Measurements from ENCODE around the gene KCND2. TPM values are rescaled to one million over a fixed set of nuclear protein-coding genes. Genes with fewer than 3 reads are reported as not detected.
A peak's percentile ranks its signal among the peaks of the same experiment; 100 is the strongest.

KCND2 gene
- total RNA-seq, 1 experiment from 2014 or later: not detected

DNA sequence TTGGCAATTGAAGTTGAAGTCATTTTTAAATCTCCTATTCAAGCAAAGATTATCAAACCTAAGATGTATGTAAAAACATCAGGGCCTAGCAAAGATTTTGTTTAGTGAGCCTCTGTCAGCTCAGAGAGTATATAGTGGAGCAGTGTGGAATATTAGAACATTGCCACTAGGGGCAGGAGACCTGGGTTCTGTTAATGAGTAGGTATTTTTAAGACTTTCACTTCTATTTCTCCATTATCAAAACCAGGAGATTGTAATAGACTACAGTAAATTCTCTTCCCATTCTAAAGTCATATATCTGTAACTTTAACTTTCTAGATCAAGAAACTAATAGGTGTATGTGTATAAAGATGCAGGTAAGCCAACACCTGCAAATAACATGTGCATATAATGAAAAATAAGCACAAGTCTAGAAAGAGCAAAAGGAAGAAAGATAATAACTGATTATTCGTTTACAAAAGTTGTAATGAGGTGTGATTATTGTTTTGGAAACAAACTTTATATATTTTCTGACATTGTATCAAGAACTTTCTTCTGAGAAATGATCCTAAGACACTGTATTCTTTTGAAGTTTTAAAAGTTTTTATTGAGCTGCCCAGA is 64.4 kb downstream of the KCND2 start:
- intact Hi-C loops (cut with micrococcal nuclease; ENCODE audit: unreplicated experiment): no loop called here
- Histone ChIP-seq H3K27me3 (replicated peaks; ENCODE audit: control insufficient read depth, insufficient read depth, low read length) (no peaks in the 10 kb centered on the region), H3K36me3 (ENCODE audit: control insufficient read depth, insufficient read depth, low read length) (no peaks in the 10 kb centered on the region), H3K4me1 (no peaks in the 10 kb centered on the region), H3K9me3 (no peaks in the 10 kb centered on the region; the same call in 1 of the 2 replicates), H3K4me3 (ENCODE audit: low read depth, low read length) (no peak overlapping the region)
- Mint-ChIP-seq H3K27ac (ENCODE audit: unreplicated experiment) (no peak overlapping the region), H3K4me3 (ENCODE audit: unreplicated experiment) (no peak overlapping the region), H3K36me3 (ENCODE audit: insufficient read depth, unreplicated experiment) (no peaks in the 10 kb centered on the region), H3K9me3 (ENCODE audit: unreplicated experiment) (no peaks in the 10 kb centered on the region), H3K27me3 (ENCODE audit: insufficient read depth, unreplicated experiment) (no peaks in the 10 kb centered on the region), H3K4me1 (ENCODE audit: low read depth, unreplicated experiment) (no peaks in the 10 kb centered on the region)
- TF ChIP-seq, protein P1, sequence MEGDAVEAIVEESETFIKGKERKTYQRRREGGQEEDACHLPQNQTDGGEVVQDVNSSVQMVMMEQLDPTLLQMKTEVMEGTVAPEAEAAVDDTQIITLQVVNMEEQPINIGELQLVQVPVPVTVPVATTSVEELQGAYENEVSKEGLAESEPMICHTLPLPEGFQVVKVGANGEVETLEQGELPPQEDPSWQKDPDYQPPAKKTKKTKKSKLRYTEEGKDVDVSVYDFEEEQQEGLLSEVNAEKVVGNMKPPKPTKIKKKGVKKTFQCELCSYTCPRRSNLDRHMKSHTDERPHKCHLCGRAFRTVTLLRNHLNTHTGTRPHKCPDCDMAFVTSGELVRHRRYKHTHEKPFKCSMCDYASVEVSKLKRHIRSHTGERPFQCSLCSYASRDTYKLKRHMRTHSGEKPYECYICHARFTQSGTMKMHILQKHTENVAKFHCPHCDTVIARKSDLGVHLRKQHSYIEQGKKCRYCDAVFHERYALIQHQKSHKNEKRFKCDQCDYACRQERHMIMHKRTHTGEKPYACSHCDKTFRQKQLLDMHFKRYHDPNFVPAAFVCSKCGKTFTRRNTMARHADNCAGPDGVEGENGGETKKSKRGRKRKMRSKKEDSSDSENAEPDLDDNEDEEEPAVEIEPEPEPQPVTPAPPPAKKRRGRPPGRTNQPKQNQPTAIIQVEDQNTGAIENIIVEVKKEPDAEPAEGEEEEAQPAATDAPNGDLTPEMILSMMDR (IDR thresholded peaks at IDR 0.05; ENCODE audit: insufficient read depth in 1 of 2, low read depth in 1 of 2, low read length in 1 of 2, severe bottlenecking in 1 of 2, unreplicated experiment in 1 of 2): peak; percentile 43 to 56
- no TSS peak for BruUV-seq (replicated peaks)
- ChIA-PET CTCF (no interaction called here), POLR2A (no interaction called here)
- DNase-seq: peak in 1 of 2 experiments; percentile 5

GRCh38 chr7:120344276-120344675 is 71.3 kb downstream of the KCND2 start:
- H3K36me3 Mint-ChIP-seq (ENCODE audit: insufficient read depth, unreplicated experiment): no peaks in the 10 kb centered on the region
- intact Hi-C loops (cut with micrococcal nuclease; ENCODE audit: unreplicated experiment): no loop called here
- no peak overlapping the region for H3K27ac Mint-ChIP-seq (ENCODE audit: unreplicated experiment)
- no peak for DNase-seq
- no peaks in the 10 kb centered on the region for H3K9me3 ChIP-seq
- H3K36me3 ChIP-seq (ENCODE audit: control insufficient read depth, insufficient read depth, low read length): no peaks in the 10 kb centered on the region
- no peaks in the 10 kb centered on the region for H3K27me3 Mint-ChIP-seq (ENCODE audit: insufficient read depth, unreplicated experiment)
- no TSS peak for BruUV-seq (replicated peaks)
- no peaks in the 10 kb centered on the region for H3K9me3 Mint-ChIP-seq (ENCODE audit: unreplicated experiment)
- ChIA-PET POLR2A (no interaction called here), CTCF (no interaction called here)
- H3K4me1 Mint-ChIP-seq (ENCODE audit: low read depth, unreplicated experiment): no peaks in the 10 kb centered on the region
- H3K27me3 ChIP-seq (replicated peaks; ENCODE audit: control insufficient read depth, insufficient read depth, low read length): no peaks in the 10 kb centered on the region
- no peaks in the 10 kb centered on the region for H3K4me1 ChIP-seq
- no peak overlapping the region for H3K4me3 ChIP-seq (ENCODE audit: low read depth, low read length)
- no peak overlapping the region for H3K4me3 Mint-ChIP-seq (ENCODE audit: unreplicated experiment)
- TF ChIP-seq, protein P1 (IDR thresholded peaks at IDR 0.05; ENCODE audit: insufficient read depth in 1 of 2, low read depth in 1 of 2, low read length in 1 of 2, severe bottlenecking in 1 of 2, unreplicated experiment in 1 of 2): no peak

GRCh38 chr7:120353171-120353570 is 80.2 kb downstream of the KCND2 start:
- BruUV-seq (replicated peaks): no TSS peak
- Histone ChIP-seq H3K4me1 (no peaks in the 10 kb centered on the region), H3K36me3 (ENCODE audit: control insufficient read depth, insufficient read depth, low read length) (no peaks in the 10 kb centered on the region), H3K27me3 (replicated peaks; ENCODE audit: control insufficient read depth, insufficient read depth, low read length) (no peaks in the 10 kb centered on the region), H3K4me3 (ENCODE audit: low read depth, low read length) (no peak overlapping the region), H3K9me3 (no peaks in the 10 kb centered on the region)
- H3K27me3 Mint-ChIP-seq (ENCODE audit: insufficient read depth, unreplicated experiment): no peaks in the 10 kb centered on the region
- no peak overlapping the region for H3K27ac Mint-ChIP-seq (ENCODE audit: unreplicated experiment)
- TF ChIP-seq, protein P1 (IDR thresholded peaks at IDR 0.05; ENCODE audit: insufficient read depth in 1 of 2, low read depth in 1 of 2, low read length in 1 of 2, severe bottlenecking in 1 of 2, unreplicated experiment in 1 of 2): no peak
- no peak overlapping the region for H3K4me3 Mint-ChIP-seq (ENCODE audit: unreplicated experiment)
- POLR2A ChIA-PET: no interaction called here
- DNase-seq: no peak
- no peaks in the 10 kb centered on the region for H3K4me1 Mint-ChIP-seq (ENCODE audit: low read depth, unreplicated experiment)
- H3K9me3 Mint-ChIP-seq (ENCODE audit: unreplicated experiment): no peaks in the 10 kb centered on the region
- intact Hi-C loops (cut with micrococcal nuclease; ENCODE audit: unreplicated experiment): no loop called here
- H3K36me3 Mint-ChIP-seq (ENCODE audit: insufficient read depth, unreplicated experiment): no peaks in the 10 kb centered on the region
- CTCF ChIA-PET: no interaction called here
